ENCODE measurements around the gene NAV2. TPM values are rescaled to one million over a fixed set of nuclear protein-coding genes. Genes with fewer than 3 reads are reported as not detected.

NAV2 gene
- under 1 TPM; 0.37 to 0.58 TPM for total RNA-seq

DNA sequence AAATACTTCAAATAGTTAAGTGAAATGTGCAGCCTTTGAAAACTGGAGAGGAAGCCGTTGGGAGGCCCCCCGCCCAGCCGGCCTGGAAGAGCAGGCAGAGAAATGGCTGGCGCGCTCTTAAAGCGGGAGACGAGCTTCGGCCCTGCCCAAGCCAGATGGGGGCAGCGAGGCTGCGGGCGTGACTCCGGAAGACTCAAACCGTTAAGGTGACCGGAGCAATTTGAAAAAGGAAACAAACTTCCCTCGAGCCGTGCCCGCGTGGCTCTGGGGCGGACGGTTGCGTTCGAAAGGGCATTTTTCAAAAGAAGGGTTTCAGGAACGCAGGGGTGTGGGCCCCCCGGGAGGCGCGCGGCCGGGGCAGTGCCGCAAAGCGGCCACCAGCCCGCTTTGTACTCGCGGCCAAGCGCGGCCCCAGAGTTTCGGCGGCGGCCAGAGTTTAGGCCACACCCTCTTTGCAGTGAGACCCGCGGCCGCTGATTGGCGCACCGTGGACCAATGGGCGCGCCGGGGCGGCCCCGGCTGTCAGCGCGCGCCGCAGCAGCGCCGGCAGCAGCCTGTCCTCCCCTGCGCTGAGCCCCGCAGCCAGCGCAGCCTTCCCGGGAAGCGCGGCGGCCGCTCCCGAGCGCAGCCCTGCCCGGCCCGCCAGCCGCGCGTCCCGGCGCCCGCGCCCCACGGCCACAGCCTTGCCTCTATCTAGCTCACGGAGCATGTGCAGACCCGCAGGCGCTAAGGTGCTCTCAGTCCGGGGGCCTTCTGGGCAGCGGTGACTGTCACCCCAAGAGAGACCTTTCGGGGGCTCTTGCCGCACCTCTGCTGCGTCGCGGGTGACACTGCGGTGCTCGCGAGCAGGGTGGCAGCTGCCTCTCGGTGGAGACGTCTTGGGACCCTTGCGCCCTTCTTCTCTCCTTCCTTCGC lies at the start of gene NAV2:
TSS of gene NAV2 (plus strand) at position 557 of the 915 bp plus-strand sequence. CDS start 859 bp downstream, outside the sequence.
- Mint-ChIP-seq H3K27ac (peak within 1 kb of the TSS; percentile 87), H3K27me3 (peaks cover 16% of the 10 kb centered on the region), H3K36me3 (ENCODE audit: low read depth) (no peaks in the 10 kb centered on the region), H3K9me3 (no peaks in the 10 kb centered on the region), H3K4me1 (peaks cover 14% of the 10 kb centered on the region), H3K4me3 (peak within 1 kb of the TSS; percentile 94)
- ATAC-seq (replicated peaks), result peak; percentile 99

DNA sequence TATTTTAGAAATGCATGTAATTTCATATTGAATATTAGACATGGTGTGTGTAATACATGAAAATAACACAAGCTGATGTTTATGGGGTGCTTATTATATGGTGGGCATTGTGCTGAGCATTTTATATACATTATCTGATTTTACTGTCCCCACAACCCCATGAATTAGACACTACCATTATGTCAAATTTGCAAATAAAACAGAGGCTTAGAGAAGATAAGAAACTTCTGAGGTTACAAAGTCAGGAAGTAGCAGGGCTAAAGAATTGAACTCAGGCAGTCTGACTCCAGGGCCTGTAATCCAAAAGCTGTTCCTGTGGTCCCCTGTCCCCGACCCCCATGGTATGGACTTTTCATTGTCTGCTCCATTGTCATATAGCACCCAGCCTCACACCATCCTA lies 49.4 kb upstream of the NAV2 start:
- no peak for ATAC-seq (replicated peaks)
- Mint-ChIP-seq H3K27me3 (peaks cover 3% of the 10 kb centered on the region), H3K4me1 (no peaks in the 10 kb centered on the region)

GRCh38 chr11:19664886-19665548 lies 47.6 kb upstream of the NAV2 start:
- Mint-ChIP-seq H3K9me3 (no peaks in the 10 kb centered on the region), H3K27me3 (peaks cover 3% of the 10 kb centered on the region), H3K36me3 (ENCODE audit: low read depth) (no peaks in the 10 kb centered on the region), H3K4me1 (no peaks in the 10 kb centered on the region), H3K27ac (no peak overlapping the region), H3K4me3 (no peak overlapping the region)
- ATAC-seq (replicated peaks), result no peak

More for the DNA sequence above, 49.4 kb upstream of the NAV2 start:
- Mint-ChIP-seq H3K4me3 (no peak overlapping the region), H3K9me3 (no peaks in the 10 kb centered on the region), H3K27ac (no peak overlapping the region), H3K36me3 (ENCODE audit: low read depth) (no peaks in the 10 kb centered on the region)

DNA sequence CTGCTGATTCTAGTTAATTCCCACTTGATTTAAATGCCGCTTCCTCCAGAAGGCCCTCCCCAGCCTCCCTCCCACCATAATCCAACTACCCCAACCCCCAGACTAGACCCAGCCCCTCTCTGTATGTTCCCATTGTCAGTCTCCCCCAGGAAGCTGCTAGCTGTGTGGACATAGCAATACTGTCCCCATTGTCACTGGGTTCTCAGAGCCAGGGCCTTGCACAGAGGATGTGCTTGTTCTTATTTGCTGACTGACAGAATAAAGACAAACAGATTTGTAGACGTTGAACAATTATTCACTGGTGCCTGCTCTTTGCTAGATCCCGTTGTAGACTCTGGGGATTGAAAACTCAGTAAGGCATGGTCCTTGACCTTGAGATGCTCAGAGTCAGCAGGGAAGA lies 45.7 kb upstream of the NAV2 start:
- Mint-ChIP-seq H3K27ac (no peak overlapping the region), H3K27me3 (peaks cover 3% of the 10 kb centered on the region), H3K4me1 (no peaks in the 10 kb centered on the region), H3K36me3 (ENCODE audit: low read depth) (no peaks in the 10 kb centered on the region), H3K9me3 (no peaks in the 10 kb centered on the region), H3K4me3 (no peak overlapping the region)
- ATAC-seq (replicated peaks), result no peak

DNA sequence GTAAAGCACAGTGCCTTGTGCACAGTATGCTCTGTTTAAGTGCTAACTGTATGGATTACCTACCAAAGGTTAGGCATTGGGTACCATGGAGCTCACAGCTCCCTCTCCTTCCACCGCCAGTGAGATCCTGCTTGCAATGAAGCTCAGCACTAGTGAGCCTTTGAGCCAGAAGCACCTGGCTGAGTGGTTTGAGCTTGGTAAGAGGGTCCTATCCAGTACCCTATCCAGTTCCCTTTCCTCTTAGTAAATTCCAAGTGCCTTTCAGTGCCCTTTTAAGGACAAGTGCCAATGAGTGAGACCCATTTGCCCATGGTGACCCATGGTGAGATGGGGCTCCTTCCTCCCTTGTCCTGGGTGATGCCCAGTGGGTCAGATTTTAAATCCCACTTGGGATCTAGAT lies 43.1 kb upstream of the NAV2 start:
- H3K27ac Mint-ChIP-seq, result no peak overlapping the region
- ATAC-seq (replicated peaks), result no peak

GRCh38 chr11:19670030-19670791 lies 42.4 kb upstream of the NAV2 start:
- Mint-ChIP-seq H3K9me3 (no peaks in the 10 kb centered on the region), H3K36me3 (ENCODE audit: low read depth) (no peaks in the 10 kb centered on the region), H3K4me1 (peaks cover 2% of the 10 kb centered on the region), H3K27me3 (peaks cover 3% of the 10 kb centered on the region), H3K4me3 (no peak overlapping the region), H3K27ac (no peak overlapping the region)
- ATAC-seq (replicated peaks), result no peak

More for the DNA sequence above, 43.1 kb upstream of the NAV2 start:
- H3K4me3 Mint-ChIP-seq, result no peak overlapping the region
- H3K4me1 Mint-ChIP-seq, result no peaks in the 10 kb centered on the region
- H3K36me3 Mint-ChIP-seq (ENCODE audit: low read depth), result no peaks in the 10 kb centered on the region
- peaks cover 3% of the 10 kb centered on the region for H3K27me3 Mint-ChIP-seq
- no peaks in the 10 kb centered on the region for H3K9me3 Mint-ChIP-seq

GRCh38 chr11:19672586-19673206 lies 39.9 kb upstream of the NAV2 start:
- H3K4me1 Mint-ChIP-seq, result peaks cover 3% of the 10 kb centered on the region
- H3K27me3 Mint-ChIP-seq, result no peaks in the 10 kb centered on the region
- no peak overlapping the region for H3K4me3 Mint-ChIP-seq
- no peaks in the 10 kb centered on the region for H3K36me3 Mint-ChIP-seq (ENCODE audit: low read depth)
- no peaks in the 10 kb centered on the region for H3K9me3 Mint-ChIP-seq
- no peak overlapping the region for H3K27ac Mint-ChIP-seq
- no peak for ATAC-seq (replicated peaks)

GRCh38 chr11:19673924-19674729 lies 38.5 kb upstream of the NAV2 start:
- H3K4me1 Mint-ChIP-seq, result peaks cover 3% of the 10 kb centered on the region
- H3K9me3 Mint-ChIP-seq, result no peaks in the 10 kb centered on the region
- no peak overlapping the region for H3K4me3 Mint-ChIP-seq
- ATAC-seq (replicated peaks), result no peak
- H3K36me3 Mint-ChIP-seq (ENCODE audit: low read depth), result no peaks in the 10 kb centered on the region
- no peak overlapping the region for H3K27ac Mint-ChIP-seq
- peaks cover 7% of the 10 kb centered on the region for H3K27me3 Mint-ChIP-seq

- peaks cover 12% of the 10 kb centered on the region for H3K27me3 Mint-ChIP-seq
- no peaks in the 10 kb centered on the region for H3K36me3 Mint-ChIP-seq (ENCODE audit: low read depth)
- no peak overlapping the region for H3K4me3 Mint-ChIP-seq
- no peaks in the 10 kb centered on the region for H3K9me3 Mint-ChIP-seq
- no peak for ATAC-seq (replicated peaks)
- H3K4me1 Mint-ChIP-seq, result peaks cover 3% of the 10 kb centered on the region
- H3K27ac Mint-ChIP-seq, result no peak overlapping the region
Measured at GRCh38 chr11:19674836-19675235, 37.8 kb upstream of the NAV2 start.

DNA sequence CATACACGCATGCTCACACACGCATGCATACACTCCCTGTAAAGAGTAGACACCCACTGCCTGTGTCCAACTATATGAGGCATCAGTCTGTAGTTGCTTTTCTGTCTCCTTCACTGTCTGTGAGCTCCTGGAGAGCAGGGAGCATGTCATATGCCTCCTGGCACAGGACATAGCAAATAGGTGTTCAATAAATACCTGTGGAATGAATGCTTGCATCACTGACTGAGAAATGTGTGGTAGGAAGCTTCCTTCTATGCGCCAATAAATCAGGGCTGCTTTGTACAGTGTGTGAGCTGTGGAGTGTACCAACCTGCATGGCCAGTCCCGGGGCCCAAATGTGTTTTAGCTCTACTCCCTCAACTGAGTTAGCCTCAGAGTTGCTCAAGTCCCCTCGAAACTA lies 37.2 kb upstream of the NAV2 start:
- Mint-ChIP-seq H3K27me3 (peaks cover 18% of the 10 kb centered on the region), H3K4me3 (no peak overlapping the region), H3K27ac (no peak overlapping the region), H3K36me3 (ENCODE audit: low read depth) (no peaks in the 10 kb centered on the region), H3K4me1 (peaks cover 3% of the 10 kb centered on the region), H3K9me3 (no peaks in the 10 kb centered on the region)
- no peak for ATAC-seq (replicated peaks)

GRCh38 chr11:19676475-19677380 lies 35.9 kb upstream of the NAV2 start:
- no peaks in the 10 kb centered on the region for H3K36me3 Mint-ChIP-seq (ENCODE audit: low read depth)
- peaks cover 3% of the 10 kb centered on the region for H3K4me1 Mint-ChIP-seq
- ATAC-seq (replicated peaks), result no peak
- no peak overlapping the region for H3K4me3 Mint-ChIP-seq
- H3K27me3 Mint-ChIP-seq, result peaks cover 25% of the 10 kb centered on the region
- no peak overlapping the region for H3K27ac Mint-ChIP-seq
- H3K9me3 Mint-ChIP-seq, result no peaks in the 10 kb centered on the region

- no peak overlapping the region for H3K4me3 Mint-ChIP-seq
- H3K27ac Mint-ChIP-seq, result no peak overlapping the region
- no peaks in the 10 kb centered on the region for H3K36me3 Mint-ChIP-seq (ENCODE audit: low read depth)
- no peak for ATAC-seq (replicated peaks)
- peaks cover 30% of the 10 kb centered on the region for H3K27me3 Mint-ChIP-seq
- H3K4me1 Mint-ChIP-seq, result peaks cover 3% of the 10 kb centered on the region
- no peaks in the 10 kb centered on the region for H3K9me3 Mint-ChIP-seq
Measured at GRCh38 chr11:19677381-19678080, 35.1 kb upstream of the NAV2 start.
